ENCODE measurements around the gene STRADB.
A peak's percentile ranks its signal among the peaks of the same experiment; 100 is the strongest.
"Not testable (repeated sequence)": the region's sequence is repeated elsewhere in the genome, so short reads cannot be mapped to it uniquely, and the experiment has no call there.

The STRADB gene

GRCh38 chr2:201451292-201452057 lies at the start of gene STRADB, which contains the start of gene TRAK2:
Gene STRADB, plus strand, starts transcription at chr2:201451740. Its CDS starts 3,101 bp downstream, at chr2:201454841.
Gene TRAK2, minus strand, starts transcription at chr2:201451458. Its CDS starts 30,951 bp downstream, at chr2:201420507.
- peak; percentile 87 to 95 for DNase-seq (ENCODE audit: low read depth in 1 of 2, low spot score in 1 of 2)

- DNase-seq (ENCODE audit: low read depth in 1 of 2, low spot score in 1 of 2): no peak
Observed at GRCh38 chr2:201401815-201402214, 49.7 kb upstream of the STRADB start.

- DNase-seq (ENCODE audit: low read depth in 1 of 2, low spot score in 1 of 2): no peak
Observed at GRCh38 chr2:201402651-201403562, 48.6 kb upstream of the STRADB start.

GRCh38 chr2:201403880-201404279 lies 47.7 kb upstream of the STRADB start:
- no peak for DNase-seq (ENCODE audit: low read depth in 1 of 2, low spot score in 1 of 2)

- DNase-seq (ENCODE audit: low read depth in 1 of 2, low spot score in 1 of 2): no peak
Observed at GRCh38 chr2:201404699-201405280, 46.8 kb upstream of the STRADB start.

- DNase-seq (ENCODE audit: low read depth in 1 of 2, low spot score in 1 of 2): no peak
Observed at GRCh38 chr2:201406077-201406662, 45.4 kb upstream of the STRADB start.

- DNase-seq (ENCODE audit: low read depth in 1 of 2, low spot score in 1 of 2): no peak
Observed at GRCh38 chr2:201407265-201407664, 44.3 kb upstream of the STRADB start.

GRCh38 chr2:201408931-201409330 lies 42.6 kb upstream of the STRADB start:
- DNase-seq (ENCODE audit: low read depth in 1 of 2, low spot score in 1 of 2): no peak

GRCh38 chr2:201411421-201411820 lies 40.1 kb upstream of the STRADB start:
- DNase-seq (ENCODE audit: low read depth in 1 of 2, low spot score in 1 of 2): no peak

- no peak for DNase-seq (ENCODE audit: low read depth in 1 of 2, low spot score in 1 of 2)
Observed at GRCh38 chr2:201413143-201413542, 38.4 kb upstream of the STRADB start.

GRCh38 chr2:201413552-201413951 lies 38.0 kb upstream of the STRADB start:
- DNase-seq (ENCODE audit: low read depth in 1 of 2, low spot score in 1 of 2): no peak

- DNase-seq (ENCODE audit: low read depth in 1 of 2, low spot score in 1 of 2): no peak
Observed at GRCh38 chr2:201414099-201415023, 37.2 kb upstream of the STRADB start.

GRCh38 chr2:201415149-201415548 lies 36.4 kb upstream of the STRADB start:
- DNase-seq (ENCODE audit: low read depth in 1 of 2, low spot score in 1 of 2): no peak

GRCh38 chr2:201419057-201419635 lies 32.4 kb upstream of the STRADB start:
- DNase-seq (ENCODE audit: low read depth in 1 of 2, low spot score in 1 of 2): no peak

GRCh38 chr2:201419986-201420385 lies 31.6 kb upstream of the STRADB start:
- DNase-seq (ENCODE audit: low read depth in 1 of 2, low spot score in 1 of 2): no peak

GRCh38 chr2:201420442-201421113 lies 31.0 kb upstream of the STRADB start:
- no peak for DNase-seq (ENCODE audit: low read depth in 1 of 2, low spot score in 1 of 2)

- no peak for DNase-seq (ENCODE audit: low read depth in 1 of 2, low spot score in 1 of 2)
Observed at GRCh38 chr2:201425952-201426351, 25.6 kb upstream of the STRADB start.

GRCh38 chr2:201428366-201428765 lies 23.2 kb upstream of the STRADB start:
- not testable (repeated sequence) for DNase-seq (ENCODE audit: low read depth in 1 of 2, low spot score in 1 of 2)

- not testable (repeated sequence) for DNase-seq (ENCODE audit: low read depth in 1 of 2, low spot score in 1 of 2)
Observed at GRCh38 chr2:201429835-201430234, 21.7 kb upstream of the STRADB start.

All from activated CD4-positive, alpha-beta T cell treated with anti-CD3 and anti-CD28 coated beads, Interleukin-2, amount 50 U/mL, for 24 hours (primary cell).